HEK293 (cell line): Measurements from ENCODE around the gene EEFSEC.

ENCODE experiments used
- CTCF ChIA-PET: fragments of 350-600 bp; formaldehyde crosslinking; extraction: SDS; loops from one replicate; lab custom pipeline; 2021; ENCODE audit warnings: antibody characterized with exemption; lab: Yijun Ruan, JAX
- POLR2A ChIA-PET: fragments of 300-600 bp; formaldehyde crosslinking; extraction: SDS; loops from one replicate; lab custom pipeline; 2020; ENCODE audit warnings: antibody characterized with exemption, inconsistent platforms; lab: Yijun Ruan, JAX
- H3K27ac ChIP-seq: fragments of 200-500 bp; sonication (Bioruptor generic); 2 replicates; pipeline ENCODE4 v1.5.1; 2014; ENCODE audit warnings: low read depth, low read length, control low read depth, inconsistent platforms; ENCODE audit errors: extremely low read depth
- H3K36me3 ChIP-seq, 2 experiments: fragments of 200-500 bp in 1 of 2; sonication (Bioruptor generic) in 1 of 2; 1 replicate in 1 of 2; 2 replicates in 1 of 2; pipeline ENCODE4 v1.5.1; 2014 to 2017; ENCODE audit warnings: inconsistent platforms in 2 of 2, low read length in 2 of 2; ENCODE audit not compliant: control insufficient read depth in 2 of 2, insufficient read depth in 1 of 2
- H3K4me1 ChIP-seq: fragments of 200-500 bp; sonication (Bioruptor generic); 2 replicates; pipeline ENCODE4 v1.5.1; 2014; ENCODE audit warnings: mild to moderate bottlenecking, low read length, inconsistent platforms; ENCODE audit not compliant: control insufficient read depth, insufficient read depth
- H3K4me3 ChIP-seq: 2 replicates; pipeline ENCODE4 v1.5.1; 2011; ENCODE audit warnings: low read depth, mild to moderate bottlenecking, control low read depth, low read length, moderate library complexity
- H3K9me3 ChIP-seq: fragments of 200-500 bp; sonication (Bioruptor generic); 2 replicates; pipeline ENCODE4 v1.5.1; 2014; ENCODE audit warnings: low read depth, low read length, inconsistent platforms; ENCODE audit not compliant: control insufficient read depth, insufficient read depth
- BCL11A ChIP-seq: fragments of 450-650 bp; formaldehyde crosslinking; IDR thresholded peaks from 2 replicates; pipeline ENCODE4 v1.5.1; 2016; ENCODE audit warnings: low read depth, missing biosample characterization, missing genetic modification characterization
- BCL11B ChIP-seq: fragments of 450-650 bp; formaldehyde crosslinking; IDR thresholded peaks from 2 replicates; pipeline ENCODE4 v1.5.1; 2016; ENCODE audit warnings: low read depth, missing biosample characterization, missing genetic modification characterization
- GLIS2 ChIP-seq: fragments of 450-650 bp; formaldehyde crosslinking; IDR thresholded peaks from 2 replicates; pipeline ENCODE4 v1.5.1; 2016; ENCODE audit warnings: missing biosample characterization, missing genetic modification characterization
- KLF1 ChIP-seq: fragments of 450-650 bp; formaldehyde crosslinking; IDR thresholded peaks from 2 replicates; pipeline ENCODE4 v1.5.1; 2016; ENCODE audit warnings: missing biosample characterization, missing genetic modification characterization
- PRDM1 ChIP-seq: fragments of 450-650 bp; formaldehyde crosslinking; IDR thresholded peaks from 2 replicates; pipeline ENCODE4; 2016; ENCODE audit warnings: missing biosample characterization, missing genetic modification characterization
- SP2 ChIP-seq: fragments of 450-650 bp; formaldehyde crosslinking; IDR thresholded peaks from 2 replicates; pipeline ENCODE4 v1.5.1; 2016; ENCODE audit warnings: missing biosample characterization, missing genetic modification characterization
- SP7 ChIP-seq: fragments of 450-650 bp; formaldehyde crosslinking; IDR thresholded peaks from 2 replicates; pipeline ENCODE4 v1.5.1; 2016; ENCODE audit warnings: missing biosample characterization, missing genetic modification characterization
- TRIM28 ChIP-seq: IDR thresholded peaks from 2 replicates; pipeline ENCODE4 v1.6.1; 2011; ENCODE audit warnings: low read length, control low read depth, borderline replicate concordance
- ZBTB8A ChIP-seq: fragments of 450-650 bp; formaldehyde crosslinking; IDR thresholded peaks from 2 replicates; pipeline ENCODE4 v1.5.1; 2016; ENCODE audit warnings: missing biosample characterization, missing genetic modification characterization
- ZNF140 ChIP-seq: fragments of 450-650 bp; formaldehyde crosslinking; IDR thresholded peaks from 2 replicates; pipeline ENCODE4 v1.5.1; 2016; ENCODE audit warnings: missing biosample characterization, missing genetic modification characterization
- ZNF175 ChIP-seq: fragments of 450-650 bp; formaldehyde crosslinking; IDR thresholded peaks from 2 replicates; pipeline ENCODE4 v1.5.1; 2016; ENCODE audit warnings: missing biosample characterization, missing genetic modification characterization
- ZNF24 ChIP-seq: fragments of 450-650 bp; formaldehyde crosslinking; IDR thresholded peaks from 2 replicates; pipeline ENCODE4 v1.5.1; 2016; ENCODE audit warnings: missing biosample characterization, missing genetic modification characterization
- ZNF404 ChIP-seq: fragments of 450-650 bp; formaldehyde crosslinking; IDR thresholded peaks from 2 replicates; pipeline ENCODE4 v1.5.1; 2017; ENCODE audit warnings: missing biosample characterization, missing genetic modification characterization
- ZNF416 ChIP-seq: fragments of 450-650 bp; formaldehyde crosslinking; IDR thresholded peaks from 2 replicates; pipeline ENCODE4 v1.5.1; 2016; ENCODE audit warnings: missing biosample characterization, missing genetic modification characterization
- ZNF426 ChIP-seq: fragments of 450-650 bp; formaldehyde crosslinking; IDR thresholded peaks from 2 replicates; pipeline ENCODE4 v1.5.1; 2017; ENCODE audit warnings: missing biosample characterization, missing genetic modification characterization, mild to moderate bottlenecking, inconsistent platforms, moderate library complexity
- ZNF521 ChIP-seq: fragments of 450-650 bp; formaldehyde crosslinking; IDR thresholded peaks from 2 replicates; pipeline ENCODE4 v1.5.1; 2017; ENCODE audit warnings: missing biosample characterization, mild to moderate bottlenecking, missing genetic modification characterization
- ZNF549 ChIP-seq: fragments of 450-650 bp; IDR thresholded peaks from 2 replicates; pipeline ENCODE4 v1.5.1; 2018; ENCODE audit warnings: missing biosample characterization, missing genetic modification characterization, mild to moderate bottlenecking, inconsistent platforms, moderate library complexity
- ZNF610 ChIP-seq: fragments of 450-650 bp; formaldehyde crosslinking; IDR thresholded peaks from 2 replicates; pipeline ENCODE4 v1.5.1; 2016; ENCODE audit warnings: missing biosample characterization, missing genetic modification characterization, borderline replicate concordance
- ZNF626 ChIP-seq: fragments of 450-650 bp; sonication (Bioruptor Pico); formaldehyde crosslinking; IDR thresholded peaks from 2 replicates; pipeline ENCODE4 v1.5.1; 2018; ENCODE audit warnings: missing biosample characterization, missing genetic modification characterization, inconsistent platforms
- ZNF660 ChIP-seq: fragments of 450-650 bp; IDR thresholded peaks from 2 replicates; pipeline ENCODE4 v1.5.1; 2018; ENCODE audit warnings: missing biosample characterization, mild to moderate bottlenecking, missing genetic modification characterization
- ZNF664 ChIP-seq: fragments of 450-650 bp; formaldehyde crosslinking; IDR thresholded peaks from 2 replicates; pipeline ENCODE4 v1.5.1; 2016; ENCODE audit warnings: missing biosample characterization, missing genetic modification characterization
- ZNF701 ChIP-seq: fragments of 450-650 bp; formaldehyde crosslinking; IDR thresholded peaks from 2 replicates; pipeline ENCODE4 v1.5.1; 2016; ENCODE audit warnings: missing biosample characterization, missing genetic modification characterization
- ZNF747 ChIP-seq: fragments of 450-650 bp; formaldehyde crosslinking; IDR thresholded peaks from 2 replicates; pipeline ENCODE4 v1.5.1; 2016; ENCODE audit warnings: missing biosample characterization, missing genetic modification characterization
- ZNF76 ChIP-seq: fragments of 450-650 bp; formaldehyde crosslinking; IDR thresholded peaks from 2 replicates; pipeline ENCODE4; 2016; ENCODE audit warnings: low read depth, missing biosample characterization, missing genetic modification characterization, borderline replicate concordance
- ZNF768 ChIP-seq: fragments of 450-650 bp; formaldehyde crosslinking; IDR thresholded peaks from 2 replicates; pipeline ENCODE4 v1.5.1; 2018; ENCODE audit warnings: missing biosample characterization, mild to moderate bottlenecking, missing genetic modification characterization
- ZNF776 ChIP-seq: fragments of 450-650 bp; formaldehyde crosslinking; IDR thresholded peaks from 2 replicates; pipeline ENCODE4 v1.5.0; 2017; ENCODE audit warnings: missing biosample characterization, missing genetic modification characterization, borderline replicate concordance
- ZNF792 ChIP-seq: fragments of 450-650 bp; formaldehyde crosslinking; IDR thresholded peaks from 2 replicates; pipeline ENCODE4 v1.5.1; 2016; ENCODE audit warnings: missing biosample characterization, missing genetic modification characterization
- TF ChIP-seq, protein P1 (sequence below): fragments of 450-650 bp; formaldehyde crosslinking; IDR thresholded peaks from 2 replicates; pipeline ENCODE4 v1.5.1; 2016; ENCODE audit warnings: missing biosample characterization, missing genetic modification characterization
- TF ChIP-seq, protein P2 (sequence below): fragments of 450-650 bp; formaldehyde crosslinking; IDR thresholded peaks from 2 replicates; pipeline ENCODE4 v1.5.1; 2016; ENCODE audit warnings: missing biosample characterization, missing genetic modification characterization
- TF ChIP-seq, protein P3 (sequence below): fragments of 450-650 bp; formaldehyde crosslinking; IDR thresholded peaks from 2 replicates; pipeline ENCODE4; 2016; ENCODE audit warnings: missing biosample characterization, missing genetic modification characterization

Gene EEFSEC

DNA sequence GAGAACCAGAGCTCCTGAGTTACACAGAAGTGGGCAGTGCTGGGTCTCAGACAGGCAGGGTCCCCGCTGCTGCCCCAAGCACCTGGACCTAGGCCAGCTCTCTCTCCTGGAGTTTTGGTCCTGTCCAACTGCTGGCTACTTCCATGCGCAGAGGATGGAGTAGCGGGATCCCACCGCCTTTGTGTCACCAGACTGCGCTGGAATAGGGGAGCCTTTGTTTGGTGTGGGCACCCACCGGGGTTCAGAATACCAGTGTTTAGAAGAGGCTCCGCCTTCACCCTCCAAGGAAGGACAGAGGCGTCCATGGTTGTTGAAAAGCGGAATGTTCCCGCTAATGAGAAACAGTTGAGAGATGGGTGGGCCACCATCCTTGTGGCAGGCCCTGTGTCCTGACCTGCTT is 159.0 kb downstream of the EEFSEC start:
- Histone ChIP-seq H3K4me1 (no peaks in the 10 kb centered on the region), H3K36me3 (no peaks in the 10 kb centered on the region), H3K4me3 (no peak overlapping the region), H3K9me3 (no peaks in the 10 kb centered on the region), H3K27ac (no peak overlapping the region)
- POLR2A ChIA-PET = no interaction called here
- CTCF ChIA-PET = no interaction called here
- no peak for TF ChIP-seq ZNF701 (tag by site-specific recombination)
- TF ChIP-seq PRDM1 (tag by site-specific recombination) = no peak
- TF ChIP-seq ZNF404 (tag by site-specific recombination) = no peak
- no peak for TF ChIP-seq ZNF768 (tag by site-specific recombination)
- TF ChIP-seq SP7 = no peak
- no peak for TF ChIP-seq ZNF76 (tag by site-specific recombination)
- no peak for TF ChIP-seq ZNF747 (tag by site-specific recombination)
- no peak for TF ChIP-seq SP2 (tag by site-specific recombination)
- TF ChIP-seq, protein P1, sequence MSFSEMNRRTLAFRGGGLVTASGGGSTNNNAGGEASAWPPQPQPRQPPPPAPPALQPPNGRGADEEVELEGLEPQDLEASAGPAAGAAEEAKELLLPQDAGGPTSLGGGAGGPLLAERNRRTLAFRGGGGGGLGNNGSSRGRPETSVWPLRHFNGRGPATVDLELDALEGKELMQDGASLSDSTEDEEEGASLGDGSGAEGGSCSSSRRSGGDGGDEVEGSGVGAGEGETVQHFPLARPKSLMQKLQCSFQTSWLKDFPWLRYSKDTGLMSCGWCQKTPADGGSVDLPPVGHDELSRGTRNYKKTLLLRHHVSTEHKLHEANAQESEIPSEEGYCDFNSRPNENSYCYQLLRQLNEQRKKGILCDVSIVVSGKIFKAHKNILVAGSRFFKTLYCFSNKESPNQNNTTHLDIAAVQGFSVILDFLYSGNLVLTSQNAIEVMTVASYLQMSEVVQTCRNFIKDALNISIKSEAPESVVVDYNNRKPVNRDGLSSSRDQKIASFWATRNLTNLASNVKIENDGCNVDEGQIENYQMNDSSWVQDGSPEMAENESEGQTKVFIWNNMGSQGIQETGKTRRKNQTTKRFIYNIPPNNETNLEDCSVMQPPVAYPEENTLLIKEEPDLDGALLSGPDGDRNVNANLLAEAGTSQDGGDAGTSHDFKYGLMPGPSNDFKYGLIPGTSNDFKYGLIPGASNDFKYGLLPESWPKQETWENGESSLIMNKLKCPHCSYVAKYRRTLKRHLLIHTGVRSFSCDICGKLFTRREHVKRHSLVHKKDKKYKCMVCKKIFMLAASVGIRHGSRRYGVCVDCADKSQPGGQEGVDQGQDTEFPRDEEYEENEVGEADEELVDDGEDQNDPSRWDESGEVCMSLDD (tag by site-specific recombination) = no peak
- TF ChIP-seq ZNF792 = no peak
- no peak for TF ChIP-seq ZNF426 (tag by site-specific recombination)

DNA sequence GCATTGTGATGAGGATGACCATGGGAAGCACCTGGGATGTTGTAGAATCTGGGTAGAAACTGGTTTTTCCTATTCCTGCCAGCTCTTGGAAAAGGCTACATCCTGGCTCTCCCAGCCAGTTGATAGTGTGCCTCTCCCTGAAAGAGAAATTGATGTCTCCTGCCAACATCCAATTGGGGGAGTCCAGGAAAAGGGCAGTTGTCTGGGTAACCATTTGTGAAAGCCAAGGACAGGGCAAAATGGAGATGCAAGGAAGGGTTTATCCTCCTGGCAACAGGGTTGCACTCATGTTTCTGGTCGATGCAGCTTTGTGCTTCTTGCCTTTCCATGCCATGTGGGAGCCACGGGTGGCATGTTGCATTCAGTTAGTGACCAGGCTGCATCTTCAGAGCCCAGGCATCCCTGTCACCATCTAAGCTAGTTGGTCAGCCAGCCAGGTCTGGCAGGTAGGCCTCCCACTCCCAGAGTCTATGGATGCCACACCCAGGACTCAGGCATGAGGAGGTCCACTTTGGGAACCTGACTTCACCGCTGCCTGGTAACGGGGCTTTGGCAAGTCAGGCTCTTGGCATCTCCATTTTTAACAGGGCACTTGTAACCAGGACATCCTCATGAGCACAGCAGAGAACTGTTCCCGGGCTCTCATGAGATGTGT is 159.9 kb downstream of the EEFSEC start:
- POLR2A ChIA-PET = no interaction called here
- no peaks in the 10 kb centered on the region for H3K36me3 ChIP-seq
- CTCF ChIA-PET = interaction anchor here (0.9 kb wide), 1 partner anchor 88 kb away, joined by 3 read pairs; no protein-coding TSS in a partner anchor
- no peaks in the 10 kb centered on the region for H3K9me3 ChIP-seq
- H3K4me1 ChIP-seq = no peaks in the 10 kb centered on the region
- H3K4me3 ChIP-seq = no peak overlapping the region
- no peak overlapping the region for H3K27ac ChIP-seq
- TF ChIP-seq ZNF521 (tag by site-specific recombination) (no peak), ZNF175 (tag by site-specific recombination) (no peak), KLF1 (tag by site-specific recombination) (no peak), ZNF776 (tag by site-specific recombination) (no peak), ZNF626 (tag by site-specific recombination) (no peak), TRIM28 (no peak), ZNF549 (tag by site-specific recombination) (no peak), ZNF610 (no peak), GLIS2 (tag by site-specific recombination) (no peak), ZNF416 (no peak), BCL11A (no peak), BCL11B (tag by site-specific recombination) (no peak), ZNF664 (tag by site-specific recombination) (no peak), ZNF24 (tag by site-specific recombination) (no peak), ZBTB8A (tag by site-specific recombination) (no peak), ZNF140 (no peak), ZNF660 (tag by site-specific recombination) (no peak), ZNF747 (tag by site-specific recombination) (no peak)
- TF ChIP-seq, protein P2, sequence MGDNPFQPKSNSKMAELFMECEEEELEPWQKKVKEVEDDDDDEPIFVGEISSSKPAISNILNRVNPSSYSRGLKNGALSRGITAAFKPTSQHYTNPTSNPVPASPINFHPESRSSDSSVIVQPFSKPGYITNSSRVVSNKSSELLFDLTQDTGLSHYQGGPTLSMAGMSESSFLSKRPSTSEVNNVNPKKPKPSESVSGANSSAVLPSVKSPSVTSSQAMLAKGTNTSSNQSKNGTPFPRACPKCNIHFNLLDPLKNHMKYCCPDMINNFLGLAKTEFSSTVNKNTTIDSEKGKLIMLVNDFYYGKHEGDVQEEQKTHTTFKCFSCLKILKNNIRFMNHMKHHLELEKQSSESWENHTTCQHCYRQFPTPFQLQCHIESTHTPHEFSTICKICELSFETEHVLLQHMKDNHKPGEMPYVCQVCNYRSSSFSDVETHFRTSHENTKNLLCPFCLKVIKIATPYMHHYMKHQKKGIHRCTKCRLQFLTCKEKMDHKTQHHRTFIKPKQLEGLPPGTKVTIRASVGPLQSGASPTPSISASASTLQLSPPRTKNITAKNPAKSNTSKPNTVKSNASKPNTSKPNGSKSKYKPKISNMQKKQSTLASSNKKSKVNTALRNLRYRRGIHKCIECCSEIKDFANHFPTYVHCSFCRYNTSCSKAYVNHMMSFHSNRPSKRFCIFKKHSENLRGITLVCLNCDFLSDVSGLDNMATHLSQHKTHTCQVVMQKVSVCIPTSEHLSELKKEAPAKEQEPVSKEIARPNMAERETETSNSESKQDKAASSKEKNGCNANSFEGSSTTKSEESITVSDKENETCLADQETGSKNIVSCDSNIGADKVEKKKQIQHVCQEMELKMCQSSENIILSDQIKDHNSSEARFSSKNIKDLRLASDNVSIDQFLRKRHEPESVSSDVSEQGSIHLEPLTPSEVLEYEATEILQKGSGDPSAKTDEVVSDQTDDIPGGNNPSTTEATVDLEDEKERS = no peak
- TF ChIP-seq, protein P3, sequence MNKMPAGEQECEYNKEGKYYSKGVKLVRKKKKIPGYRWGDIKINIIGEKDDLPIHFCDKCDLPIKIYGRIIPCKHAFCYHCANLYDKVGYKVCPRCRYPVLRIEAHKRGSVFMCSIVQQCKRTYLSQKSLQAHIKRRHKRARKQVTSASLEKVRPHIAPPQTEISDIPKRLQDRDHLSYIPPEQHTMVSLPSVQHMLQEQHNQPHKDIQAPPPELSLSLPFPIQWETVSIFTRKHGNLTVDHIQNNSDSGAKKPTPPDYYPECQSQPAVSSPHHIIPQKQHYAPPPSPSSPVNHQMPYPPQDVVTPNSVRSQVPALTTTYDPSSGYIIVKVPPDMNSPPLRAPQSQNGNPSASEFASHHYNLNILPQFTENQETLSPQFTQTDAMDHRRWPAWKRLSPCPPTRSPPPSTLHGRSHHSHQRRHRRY (tag by site-specific recombination) = no peak
